Urinary bladder (tissue), 4 donors: ENCODE measurements around the gene CIAO2A. TPM values are rescaled to one million over a fixed set of nuclear protein-coding genes. Genes with fewer than 3 reads are reported as not detected.

ENCODE experiments used
- DNase-seq: peaks from one replicate; pipeline ENCODE4 v3.0.0-alpha.2; 2015; ENCODE audit errors: extremely low spot score
- H3K27ac ChIP-seq: one replicate; pipeline ENCODE4 v1.5.1; 2013; ENCODE audit warnings: low read depth, mild to moderate bottlenecking, moderate library complexity
- H3K36me3 ChIP-seq: one replicate; pipeline ENCODE4 v1.6.1; 2013; ENCODE audit warnings: mild to moderate bottlenecking, moderate library complexity; ENCODE audit not compliant: insufficient read depth
- H3K4me1 ChIP-seq: one replicate; pipeline ENCODE4 v1.6.1; 2013; ENCODE audit warnings: mild to moderate bottlenecking, moderate library complexity; ENCODE audit not compliant: insufficient read depth
- H3K4me3 ChIP-seq: one replicate; pipeline ENCODE4 v1.5.1; 2013; ENCODE audit warnings: low read depth, low read length
- WGBS: extraction: QIAGEN DNeasy Blood & Tissue Kit; methylation state at CpG from one replicate; pipeline ENCODE4 v1.1.7; 2013; 5-methylcytosine and 5-hydroxymethylcytosine counted together
- polyA plus RNA-seq: library from polyadenylated mRNA; stranded (reverse); fragments of 200-250 nt; gene quantifications from one replicate; pipeline ENCODE4 v1.2.3, GENCODE V29; 2013
- small RNA-seq: library from RNA; depleted of rRNA; stranded (forward); fragments of <200 nt; gene quantifications from one replicate; pipeline ENCODE3, GENCODE V24; 2014
- total RNA-seq: library from RNA; depleted of rRNA; stranded (reverse); fragments of >200 nt; gene quantifications from one replicate; pipeline ENCODE4 v1.2.3, GENCODE V29; 2014
- donor health status: healthy with polysubstance abuse.
- donor health status: healthy.

Gene CIAO2A
- total and polyA plus RNA-seq, 2 donors, result 33.5 to 54.6 TPM

DNA sequence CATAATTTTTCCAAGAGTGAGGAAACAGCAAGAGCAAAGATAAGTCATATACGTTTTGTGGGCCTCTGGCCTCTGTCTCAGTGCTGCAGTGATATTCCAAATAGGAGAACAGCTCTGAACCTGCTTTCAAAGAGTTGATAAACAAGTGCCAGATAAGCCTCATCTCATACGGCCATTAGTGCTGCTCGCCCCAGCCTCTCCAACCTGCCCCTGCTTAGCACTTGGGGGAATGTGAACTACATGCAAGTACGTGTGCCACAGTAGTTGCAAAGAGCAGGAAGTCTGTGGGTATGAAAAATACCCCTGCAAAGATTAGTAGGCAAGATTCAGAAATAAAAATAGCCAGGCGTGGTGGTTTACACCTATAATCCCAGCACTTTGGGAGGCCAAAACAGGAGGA, 61.3 kb downstream of the CIAO2A start:
- Histone ChIP-seq H3K27ac (no peak overlapping the region), H3K4me1 (no peaks in the 10 kb centered on the region), H3K36me3 (no peaks in the 10 kb centered on the region), H3K4me3 (no peak overlapping the region)
- DNase-seq, result no peak
- WGBS, result 83% methylated on average over 5 of the region's 5 CpGs

DNA sequence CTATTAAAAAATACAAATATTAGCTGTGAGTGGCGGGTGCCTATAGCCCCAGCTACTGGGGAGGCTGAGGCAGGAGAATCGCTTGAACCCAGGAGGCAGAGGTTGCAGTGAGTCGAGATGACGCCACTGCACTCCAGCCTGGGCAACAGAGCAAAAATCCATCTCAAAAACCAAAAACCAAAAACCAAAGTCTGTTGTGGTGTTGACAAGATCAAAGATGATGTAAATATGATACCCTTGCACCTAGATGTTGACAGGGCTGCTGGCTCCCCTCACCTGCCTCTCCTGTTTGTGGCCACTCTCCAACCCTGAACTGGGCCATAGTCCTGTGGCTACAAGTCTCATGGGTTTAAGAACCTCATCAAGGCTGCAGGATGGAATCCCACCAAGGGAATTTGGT, 63.5 kb downstream of the CIAO2A start:
- H3K36me3 ChIP-seq, result no peaks in the 10 kb centered on the region
- H3K27ac ChIP-seq, result no peak overlapping the region
- no peak overlapping the region for H3K4me3 ChIP-seq
- H3K4me1 ChIP-seq, result no peaks in the 10 kb centered on the region
- 96% methylated on average over 4 of the region's 4 CpGs for WGBS
- no peak for DNase-seq

- Histone ChIP-seq H3K36me3 (no peaks in the 10 kb centered on the region), H3K4me3 (no peak overlapping the region), H3K27ac (no peak overlapping the region), H3K4me1 (no peaks in the 10 kb centered on the region)
- 92% methylated on average over 4 of the region's 4 CpGs for WGBS
- DNase-seq, result no peak
These were observed 64.0 kb downstream of the CIAO2A start for GRCh38 chr15:64029633-64030032.

DNA sequence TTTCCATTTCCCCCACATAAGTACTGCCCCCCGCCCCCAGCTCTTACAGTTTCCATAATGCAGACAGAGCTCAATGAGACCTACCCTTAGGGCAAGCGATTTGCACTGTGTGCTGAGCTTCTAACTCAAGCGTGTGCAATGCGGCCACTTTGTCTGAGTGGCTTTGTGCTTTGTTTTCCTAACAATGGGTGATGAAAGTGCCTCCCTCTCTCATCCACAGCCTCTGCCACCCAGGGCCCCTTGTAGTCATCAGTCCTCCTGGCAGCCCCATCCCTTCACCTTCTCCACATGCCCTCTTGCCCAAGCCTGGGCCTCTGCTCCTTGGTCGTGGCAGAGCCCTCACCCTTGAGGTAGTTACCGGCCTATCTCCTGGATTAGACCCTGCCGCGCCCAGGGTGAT, 64.5 kb downstream of the CIAO2A start:
- 71% methylated on average over 8 of the region's 8 CpGs for WGBS
- no peak for DNase-seq
- Histone ChIP-seq H3K36me3 (no peaks in the 10 kb centered on the region), H3K4me1 (no peaks in the 10 kb centered on the region), H3K27ac (no peak overlapping the region), H3K4me3 (no peak overlapping the region)

GRCh38 chr15:64026591-64026990, 67.0 kb downstream of the CIAO2A start:
- no peak overlapping the region for H3K27ac ChIP-seq
- H3K4me3 ChIP-seq, result no peak overlapping the region
- no peak for DNase-seq
- H3K4me1 ChIP-seq, result no peaks in the 10 kb centered on the region
- H3K36me3 ChIP-seq, result no peaks in the 10 kb centered on the region
- 88% methylated on average over 4 of the region's 4 CpGs for WGBS

- no peaks in the 10 kb centered on the region for H3K36me3 ChIP-seq
- H3K4me3 ChIP-seq, result no peak overlapping the region
- no peaks in the 10 kb centered on the region for H3K4me1 ChIP-seq
- H3K27ac ChIP-seq, result no peak overlapping the region
- 78% methylated on average over 5 of the region's 5 CpGs for WGBS
- no peak for DNase-seq
These were observed 69.2 kb downstream of the CIAO2A start for GRCh38 chr15:64024172-64025050.

DNA sequence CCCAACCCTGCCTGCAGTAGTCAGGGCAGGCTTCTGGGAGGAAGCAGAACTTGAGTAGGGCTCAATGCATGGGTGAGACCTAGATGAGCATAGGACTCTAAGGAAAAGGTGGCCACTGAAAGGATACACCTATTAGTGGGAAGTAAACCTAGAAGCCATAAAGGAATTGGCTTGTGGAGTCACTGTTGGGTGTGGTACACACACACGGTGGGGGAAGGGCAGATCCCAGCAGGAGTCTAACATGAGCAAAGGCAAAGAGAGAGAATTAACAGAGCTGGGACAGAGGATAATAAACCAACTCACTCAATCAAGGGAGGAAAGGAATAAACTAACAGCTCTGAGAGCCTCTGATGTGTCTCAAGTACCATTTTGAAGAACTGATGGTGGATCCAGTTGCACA, 70.4 kb downstream of the CIAO2A start:
- H3K27ac ChIP-seq, result no peak overlapping the region
- no peaks in the 10 kb centered on the region for H3K36me3 ChIP-seq
- H3K4me3 ChIP-seq, result no peak overlapping the region
- no peaks in the 10 kb centered on the region for H3K4me1 ChIP-seq
- DNase-seq, result no peak
- 38% methylated on average over 1 of the region's 1 CpG for WGBS

DNA sequence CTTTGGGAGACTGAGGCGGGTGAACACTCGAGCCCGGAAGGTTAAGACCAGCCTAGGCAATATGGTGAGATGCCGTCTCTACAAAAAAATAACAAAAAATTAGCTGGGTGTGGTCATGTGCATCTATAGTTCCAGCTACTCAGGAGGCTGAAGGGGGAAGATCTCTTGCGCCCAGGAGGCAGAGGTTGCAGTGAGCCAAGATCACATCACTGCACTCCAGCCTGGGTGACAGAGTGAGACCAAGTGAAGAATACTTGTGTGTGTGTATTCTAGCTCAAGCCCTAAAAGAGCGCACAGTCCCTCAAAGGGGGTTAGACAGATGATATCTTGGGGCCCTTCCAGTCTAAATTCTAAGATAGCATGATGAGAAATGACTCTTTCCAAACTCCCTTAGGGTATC, 71.1 kb downstream of the CIAO2A start:
- no peak overlapping the region for H3K27ac ChIP-seq
- no peaks in the 10 kb centered on the region for H3K36me3 ChIP-seq
- 97% methylated on average over 6 of the region's 6 CpGs for WGBS
- no peak for DNase-seq
- H3K4me1 ChIP-seq, result no peaks in the 10 kb centered on the region
- no peak overlapping the region for H3K4me3 ChIP-seq

Small RNAs within 50 kb of the gene (small RNA-seq; reads per million reads assigned to genes)
- gene RF00019, result not detected

Other genes with a start within 250 kb of the CIAO2A start
- gene DAPK2, start 47.4 kb downstream of the CIAO2A start, total RNA-seq, result 6.0 TPM
- gene DAPK2, start 47.4 kb downstream of the CIAO2A start, polyA plus RNA-seq, result 1.3 TPM
- 59.4 TPM for gene SNX1, start 2.1 kb upstream of the CIAO2A start, total RNA-seq
- 76.6 TPM for gene SNX1, start 2.1 kb upstream of the CIAO2A start, polyA plus RNA-seq
- 0.42 TPM for gene SNX22, start 57.9 kb upstream of the CIAO2A start, total RNA-seq
- gene SNX22, start 57.9 kb upstream of the CIAO2A start, polyA plus RNA-seq, result 1.1 TPM
- 309 TPM for gene PPIB, start 69.2 kb upstream of the CIAO2A start, total RNA-seq
- gene PPIB, start 69.2 kb upstream of the CIAO2A start, polyA plus RNA-seq, result 420 TPM